ENCODE measurements around the gene LRRFIP1. TPM values are rescaled to one million over a fixed set of nuclear protein-coding genes. Genes with fewer than 3 reads are reported as not detected.

The LRRFIP1 gene
- total and polyA plus RNA-seq, 2 donors (not counting 1 experiment from before 2014, with no cell fraction given) = 42.0 to 139 TPM

- H4K20me1 ChIP-seq (ENCODE audit: control insufficient read depth, insufficient read depth, low read length, poor library complexity, severe bottlenecking) = no peaks in the 10 kb centered on the region
- no peak overlapping the region for H3K27ac ChIP-seq (ENCODE audit: low read length in 2 of 2)
- DNase-seq = no peak
- Mint-ChIP-seq H3K9me3 (ENCODE audit: insufficient read depth) (no peaks in the 10 kb centered on the region), H3K4me1 (no peaks in the 10 kb centered on the region), H3K27ac (no peak overlapping the region), H3K27me3 (no peaks in the 10 kb centered on the region), H3K4me3 (no peak overlapping the region)
- intact Hi-C loops (cut with micrococcal nuclease) = no loop called here
- H3K4me2 ChIP-seq (replicated peaks; ENCODE audit: low read depth, low read length, poor library complexity, severe bottlenecking) = no peak overlapping the region
- no peaks in the 10 kb centered on the region for H3K27me3 ChIP-seq (replicated peaks in 1 of 4; ENCODE audit: control extremely low read depth in 1 of 4, control insufficient read depth in 3 of 4, insufficient read depth in 4 of 4, low read length in 3 of 4)
- no peak for ATAC-seq (ENCODE audit: low read depth)
- 100% methylated on average over 2 of the region's 5 CpGs for WGBS (ENCODE audit: insufficient coverage)
- H3K4me3 ChIP-seq (ENCODE audit: control extremely low read depth in 1 of 5, extremely low read depth in 1 of 5, insufficient read depth in 1 of 5, low read depth in 2 of 5, low read length in 4 of 5) = no peak overlapping the region
- H3K36me3 ChIP-seq (replicated peaks in 1 of 2; ENCODE audit: control extremely low read depth in 1 of 2, control insufficient read depth in 1 of 2, extremely low read depth in 1 of 2, insufficient read depth in 2 of 2, low read length in 1 of 2) = no peaks in the 10 kb centered on the region
- ChIA-PET POLR2A (no interaction called here), CTCF (no interaction called here)
- H3K9ac ChIP-seq (ENCODE audit: low read length) = no peak overlapping the region
- H3K79me2 ChIP-seq (ENCODE audit: control insufficient read depth, insufficient read depth, low read length) = no peaks in the 10 kb centered on the region
- no peak for TF ChIP-seq EZH2 (IDR thresholded peaks at IDR 0.05; ENCODE audit: borderline replicate concordance, insufficient read depth, low read depth, low read length, poor library complexity, severe bottlenecking)
- TF ChIP-seq CTCF (IDR thresholded peaks at IDR 0.05) = no peak
- H2AFZ ChIP-seq (ENCODE audit: insufficient read depth, low read depth, low read length, poor library complexity, severe bottlenecking) = no peak overlapping the region
- H3K9me3 ChIP-seq (ENCODE audit: control extremely low read depth in 1 of 3, control insufficient read depth in 2 of 3, insufficient read depth in 1 of 3, low read length in 2 of 3) = no peaks in the 10 kb centered on the region
- H3K4me1 ChIP-seq (ENCODE audit: control insufficient read depth in 2 of 2, insufficient read depth in 2 of 2, low read length in 2 of 2) = no peaks in the 10 kb centered on the region
Measured at GRCh38 chr2:237818066-237818473, 190.7 kb downstream of the LRRFIP1 start.

- no CpG with 5 or more reads among the region's 2 CpGs for WGBS (ENCODE audit: insufficient coverage)
Measured at GRCh38 chr2:237819231-237819630, 191.8 kb downstream of the LRRFIP1 start.

More at GRCh38 chr2:237819231-237819630, 191.8 kb downstream of the LRRFIP1 start:
- CTCF ChIA-PET = no interaction called here
- no peaks in the 10 kb centered on the region for H3K9me3 Mint-ChIP-seq (ENCODE audit: insufficient read depth)
- Histone ChIP-seq H3K27me3 (replicated peaks in 1 of 4; ENCODE audit: control extremely low read depth in 1 of 4, control insufficient read depth in 3 of 4, insufficient read depth in 4 of 4, low read length in 3 of 4) (no peaks in the 10 kb centered on the region), H3K4me1 (ENCODE audit: control insufficient read depth in 2 of 2, insufficient read depth in 2 of 2, low read length in 2 of 2) (no peaks in the 10 kb centered on the region), H3K9me3 (ENCODE audit: control extremely low read depth in 1 of 3, control insufficient read depth in 2 of 3, insufficient read depth in 1 of 3, low read length in 2 of 3) (no peaks in the 10 kb centered on the region), H2AFZ (ENCODE audit: insufficient read depth, low read depth, low read length, poor library complexity, severe bottlenecking) (no peak overlapping the region), H3K4me2 (replicated peaks; ENCODE audit: low read depth, low read length, poor library complexity, severe bottlenecking) (no peak overlapping the region), H3K27ac (ENCODE audit: low read length in 2 of 2) (no peak overlapping the region), H3K36me3 (replicated peaks in 1 of 2; ENCODE audit: control extremely low read depth in 1 of 2, control insufficient read depth in 1 of 2, extremely low read depth in 1 of 2, insufficient read depth in 2 of 2, low read length in 1 of 2) (no peaks in the 10 kb centered on the region), H4K20me1 (ENCODE audit: control insufficient read depth, insufficient read depth, low read length, poor library complexity, severe bottlenecking) (no peaks in the 10 kb centered on the region), H3K4me3 (ENCODE audit: control extremely low read depth in 1 of 5, extremely low read depth in 1 of 5, insufficient read depth in 1 of 5, low read depth in 2 of 5, low read length in 4 of 5) (no peak overlapping the region), H3K9ac (ENCODE audit: low read length) (no peak overlapping the region), H3K79me2 (ENCODE audit: control insufficient read depth, insufficient read depth, low read length) (no peaks in the 10 kb centered on the region)
- no peak for DNase-seq
- intact Hi-C loops (cut with micrococcal nuclease) = no loop called here
- H3K4me1 Mint-ChIP-seq = no peaks in the 10 kb centered on the region
- H3K27ac Mint-ChIP-seq = no peak overlapping the region
- no peaks in the 10 kb centered on the region for H3K27me3 Mint-ChIP-seq
- ATAC-seq (ENCODE audit: low read depth) = no peak
- TF ChIP-seq CTCF (IDR thresholded peaks at IDR 0.05) (no peak), EZH2 (IDR thresholded peaks at IDR 0.05; ENCODE audit: borderline replicate concordance, insufficient read depth, low read depth, low read length, poor library complexity, severe bottlenecking) (no peak)
- H3K4me3 Mint-ChIP-seq = no peak overlapping the region
- POLR2A ChIA-PET = no interaction called here
